ENCODE data around the gene NDUFV3. TPM values are rescaled to one million over a fixed set of nuclear protein-coding genes. Genes with fewer than 3 reads are reported as not detected.
"Not testable (repeated sequence)": the region's sequence is repeated elsewhere in the genome, so short reads cannot be mapped to it uniquely, and the experiment has no call there.

Gene NDUFV3
- total RNA-seq, 1 experiment from 2014 or later = 29.8 TPM

- intact Hi-C loops (cut with micrococcal nuclease; ENCODE audit: unreplicated experiment) = no loop called here
- Mint-ChIP-seq H3K4me3 (ENCODE audit: low read depth, unreplicated experiment) (no peak within 1 kb of the TSS), H3K27me3 (ENCODE audit: unreplicated experiment) (no peaks in the 10 kb centered on the region), H3K27ac (ENCODE audit: unreplicated experiment) (peak within 1 kb of the TSS; percentile 43), H3K36me3 (ENCODE audit: insufficient read depth, unreplicated experiment) (no peaks in the 10 kb centered on the region), H3K9me3 (ENCODE audit: low read depth, unreplicated experiment) (no peaks in the 10 kb centered on the region), H3K4me1 (ENCODE audit: low read depth, unreplicated experiment) (peaks cover 15% of the 10 kb centered on the region)
- DNase-seq = no peak
- CTCF ChIA-PET = interaction anchor here (0.9 kb wide), 1 partner anchor 13 kb away, joined by 5 read pairs; no protein-coding TSS in a partner anchor
- TF ChIP-seq CTCF (IDR thresholded peaks at IDR 0.05; ENCODE audit: unreplicated experiment) = no peak
- BruUV-seq (replicated peaks) = no TSS peak
Measured at GRCh38 chr21:42925114-42925926, 32.2 kb downstream of the NDUFV3 start, which contains the start of gene ERVH48-1. TSS of gene ERVH48-1 (minus strand) at chr21:42925630. CDS start at chr21:42919006, 6,624 bp downstream.

- H3K4me3 Mint-ChIP-seq (ENCODE audit: low read depth, unreplicated experiment); H3K36me3 Mint-ChIP-seq (ENCODE audit: insufficient read depth, unreplicated experiment); BruUV-seq (replicated peaks); intact Hi-C loops (cut with micrococcal nuclease; ENCODE audit: unreplicated experiment); H3K9me3 Mint-ChIP-seq (ENCODE audit: low read depth, unreplicated experiment); H3K27ac Mint-ChIP-seq (ENCODE audit: unreplicated experiment); H3K27me3 Mint-ChIP-seq (ENCODE audit: unreplicated experiment); DNase-seq: not testable (repeated sequence)
- CTCF ChIA-PET = interaction anchor here (0.6 kb wide), 1 partner anchor 42 kb away, joined by 3 read pairs; no protein-coding TSS in a partner anchor
- peaks cover 17% of the 10 kb centered on the region for H3K4me1 Mint-ChIP-seq (ENCODE audit: low read depth, unreplicated experiment)
Measured at GRCh38 chr21:42927474-42928200, 34.5 kb downstream of the NDUFV3 start.

GRCh38 chr21:42929969-42930368 lies 36.9 kb downstream of the NDUFV3 start:
- H3K27ac Mint-ChIP-seq (ENCODE audit: unreplicated experiment) = no peak overlapping the region
- intact Hi-C loops (cut with micrococcal nuclease; ENCODE audit: unreplicated experiment) = no loop called here
- H3K4me3 Mint-ChIP-seq (ENCODE audit: low read depth, unreplicated experiment) = no peak overlapping the region
- no peak for DNase-seq
- CTCF ChIA-PET = no interaction called here
- H3K9me3 Mint-ChIP-seq (ENCODE audit: low read depth, unreplicated experiment) = no peaks in the 10 kb centered on the region
- H3K27me3 Mint-ChIP-seq (ENCODE audit: unreplicated experiment) = no peaks in the 10 kb centered on the region
- no TSS peak for BruUV-seq (replicated peaks)
- no peaks in the 10 kb centered on the region for H3K36me3 Mint-ChIP-seq (ENCODE audit: insufficient read depth, unreplicated experiment)
- no peak for TF ChIP-seq CTCF (IDR thresholded peaks at IDR 0.05; ENCODE audit: unreplicated experiment)
- peaks cover 11% of the 10 kb centered on the region for H3K4me1 Mint-ChIP-seq (ENCODE audit: low read depth, unreplicated experiment)

- no peak for DNase-seq
- no peaks in the 10 kb centered on the region for H3K36me3 Mint-ChIP-seq (ENCODE audit: insufficient read depth, unreplicated experiment)
- H3K4me1 Mint-ChIP-seq (ENCODE audit: low read depth, unreplicated experiment) = peaks cover 11% of the 10 kb centered on the region
- no TSS peak for BruUV-seq (replicated peaks)
- CTCF ChIA-PET = no interaction called here
- H3K4me3 Mint-ChIP-seq (ENCODE audit: low read depth, unreplicated experiment) = no peak overlapping the region
- TF ChIP-seq CTCF (IDR thresholded peaks at IDR 0.05; ENCODE audit: unreplicated experiment) = no peak
- no peak overlapping the region for H3K27ac Mint-ChIP-seq (ENCODE audit: unreplicated experiment)
- no peaks in the 10 kb centered on the region for H3K9me3 Mint-ChIP-seq (ENCODE audit: low read depth, unreplicated experiment)
- intact Hi-C loops (cut with micrococcal nuclease; ENCODE audit: unreplicated experiment) = no loop called here
- no peaks in the 10 kb centered on the region for H3K27me3 Mint-ChIP-seq (ENCODE audit: unreplicated experiment)
Measured at GRCh38 chr21:42931560-42932235, 38.6 kb downstream of the NDUFV3 start.

- CTCF ChIA-PET; H3K36me3 Mint-ChIP-seq (ENCODE audit: insufficient read depth, unreplicated experiment); H3K27ac Mint-ChIP-seq (ENCODE audit: unreplicated experiment); BruUV-seq (replicated peaks); intact Hi-C loops (cut with micrococcal nuclease; ENCODE audit: unreplicated experiment); H3K27me3 Mint-ChIP-seq (ENCODE audit: unreplicated experiment); H3K4me3 Mint-ChIP-seq (ENCODE audit: low read depth, unreplicated experiment); H3K9me3 Mint-ChIP-seq (ENCODE audit: low read depth, unreplicated experiment); DNase-seq: not testable (repeated sequence)
- peaks cover 11% of the 10 kb centered on the region for H3K4me1 Mint-ChIP-seq (ENCODE audit: low read depth, unreplicated experiment)
Measured at GRCh38 chr21:42932378-42933136, 39.4 kb downstream of the NDUFV3 start.

GRCh38 chr21:42933137-42933970 lies 40.2 kb downstream of the NDUFV3 start:
- CTCF ChIA-PET; H3K4me3 Mint-ChIP-seq (ENCODE audit: low read depth, unreplicated experiment); H3K27me3 Mint-ChIP-seq (ENCODE audit: unreplicated experiment); H3K9me3 Mint-ChIP-seq (ENCODE audit: low read depth, unreplicated experiment); H3K27ac Mint-ChIP-seq (ENCODE audit: unreplicated experiment); DNase-seq; BruUV-seq (replicated peaks); intact Hi-C loops (cut with micrococcal nuclease; ENCODE audit: unreplicated experiment); H3K36me3 Mint-ChIP-seq (ENCODE audit: insufficient read depth, unreplicated experiment): not testable (repeated sequence)
- H3K4me1 Mint-ChIP-seq (ENCODE audit: low read depth, unreplicated experiment) = peaks cover 11% of the 10 kb centered on the region

Measured in Calu3 (cell line).